Measurements from ENCODE around the gene DYNLT2.

DNA sequence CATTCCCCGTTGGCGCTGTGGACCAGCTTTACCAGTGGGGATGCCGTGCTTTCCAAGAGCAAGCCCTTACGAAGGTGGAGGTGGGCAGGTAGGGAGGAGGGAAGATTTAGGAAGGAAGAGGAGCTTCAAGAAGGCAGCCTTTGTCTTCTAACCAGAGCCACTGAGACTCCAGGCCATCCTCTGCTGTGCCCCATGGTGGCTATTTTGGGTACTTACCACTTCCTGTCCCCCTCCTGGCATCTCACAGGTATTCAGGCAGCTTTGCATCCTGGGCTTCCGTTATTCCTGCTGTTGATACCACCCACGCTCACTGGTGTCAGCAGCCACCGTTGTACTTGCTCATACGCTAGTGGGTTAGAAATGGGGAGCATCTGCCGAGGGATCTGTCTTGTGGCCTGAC, 23.0 kb upstream of the DYNLT2 start:
- TF ChIP-seq POLR2A (IDR thresholded peaks at IDR 0.05) (no peak), EP300 (IDR thresholded peaks at IDR 0.05; ENCODE audit: low read depth) (no peak), POLR2AphosphoS5 (IDR thresholded peaks at IDR 0.05) (no peak)
- TF ChIP-seq, protein P1, sequence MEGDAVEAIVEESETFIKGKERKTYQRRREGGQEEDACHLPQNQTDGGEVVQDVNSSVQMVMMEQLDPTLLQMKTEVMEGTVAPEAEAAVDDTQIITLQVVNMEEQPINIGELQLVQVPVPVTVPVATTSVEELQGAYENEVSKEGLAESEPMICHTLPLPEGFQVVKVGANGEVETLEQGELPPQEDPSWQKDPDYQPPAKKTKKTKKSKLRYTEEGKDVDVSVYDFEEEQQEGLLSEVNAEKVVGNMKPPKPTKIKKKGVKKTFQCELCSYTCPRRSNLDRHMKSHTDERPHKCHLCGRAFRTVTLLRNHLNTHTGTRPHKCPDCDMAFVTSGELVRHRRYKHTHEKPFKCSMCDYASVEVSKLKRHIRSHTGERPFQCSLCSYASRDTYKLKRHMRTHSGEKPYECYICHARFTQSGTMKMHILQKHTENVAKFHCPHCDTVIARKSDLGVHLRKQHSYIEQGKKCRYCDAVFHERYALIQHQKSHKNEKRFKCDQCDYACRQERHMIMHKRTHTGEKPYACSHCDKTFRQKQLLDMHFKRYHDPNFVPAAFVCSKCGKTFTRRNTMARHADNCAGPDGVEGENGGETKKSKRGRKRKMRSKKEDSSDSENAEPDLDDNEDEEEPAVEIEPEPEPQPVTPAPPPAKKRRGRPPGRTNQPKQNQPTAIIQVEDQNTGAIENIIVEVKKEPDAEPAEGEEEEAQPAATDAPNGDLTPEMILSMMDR (IDR thresholded peaks at IDR 0.05), result no peak
